H1 (cell line): Measurements from ENCODE around the gene GSTCD. TPM values are rescaled to one million over a fixed set of nuclear protein-coding genes. Genes with fewer than 3 reads are reported as not detected.

Experiments used
- CTCF ChIA-PET: fragments of 300-600 bp; sonication (Branson Sonifier 250); formaldehyde crosslinking; loops from one replicate; lab custom pipeline; 2021; ENCODE audit not compliant: partially characterized antibody; lab: Charles Lee
- POLR2A ChIA-PET: fragments of 300-600 bp; sonication (Branson Sonifier 250); formaldehyde crosslinking; loops from one replicate; lab custom pipeline; 2021; ENCODE audit warnings: inconsistent platforms; ENCODE audit not compliant: partially characterized antibody; lab: Charles Lee
- DNase-seq, 2 experiments: peaks; one replicate each; pipeline versions ENCODE4 v3.0.0 to v3.0.0-alpha.2; 2010 to 2022; ENCODE audit warnings: low spot score in 2 of 2, low read depth in 1 of 2, mixed read lengths in 1 of 2
- FAIRE-seq: peaks from 2 replicates; lab custom pipeline; 2011; peaks lifted over from hg19 to GRCh38; lab: Jason Lieb, UNC
- H2AFZ ChIP-seq: 2 replicates; pipeline ENCODE4 v1.8.1; 2012; ENCODE audit warnings: low read length, inconsistent platforms
- H2AK5ac ChIP-seq: 2 replicates; pipeline ENCODE4 v1.6.1; 2013; ENCODE audit warnings: low read depth, low read length
- H2BK120ac ChIP-seq: replicated peaks from 2 replicates; pipeline ENCODE3; 2013; ENCODE audit warnings: low read depth, low read length, inconsistent platforms
- H2BK12ac ChIP-seq: 2 replicates; pipeline ENCODE4 v1.6.1; 2013; ENCODE audit warnings: low read depth, low read length
- H2BK15ac ChIP-seq: 2 replicates; pipeline ENCODE4 v1.6.1; 2013; ENCODE audit warnings: low read length
- H2BK20ac ChIP-seq: 2 replicates; pipeline ENCODE4 v1.6.1; 2013; ENCODE audit warnings: low read length
- H2BK5ac ChIP-seq: 2 replicates; pipeline ENCODE4 v1.6.1; 2013; ENCODE audit warnings: low read depth, low read length
- H3K14ac ChIP-seq: 2 replicates; pipeline ENCODE4 v1.6.1; 2013; ENCODE audit warnings: inconsistent platforms; ENCODE audit not compliant: insufficient read length
- H3K18ac ChIP-seq: 2 replicates; pipeline ENCODE4 v1.6.1; 2013; ENCODE audit warnings: low read length; ENCODE audit errors: extremely low read depth
- H3K23ac ChIP-seq: 2 replicates; pipeline ENCODE4 v1.6.1; 2013; ENCODE audit warnings: inconsistent platforms; ENCODE audit not compliant: insufficient read length
- H3K23me2 ChIP-seq: 2 replicates; pipeline ENCODE4 v1.6.1; 2013; ENCODE audit warnings: low read depth, low read length
- H3K27ac ChIP-seq: 2 replicates; pipeline ENCODE4 v1.6.1; 2011; ENCODE audit warnings: low read depth, low read length, inconsistent platforms
- H3K27me3 ChIP-seq, 4 experiments: replicated peaks in 1 of 4; 1 replicate in 1 of 4; 2 replicates in 3 of 4; pipeline versions ENCODE4 v1.6.1 to v1.8.1; 2011 to 2013; ENCODE audit warnings: low read length in 3 of 4, mild to moderate bottlenecking in 3 of 4, inconsistent platforms in 2 of 4, mixed read lengths in 2 of 4, moderate library complexity in 1 of 4; ENCODE audit not compliant: control insufficient read depth in 3 of 4, insufficient read depth in 3 of 4; ENCODE audit errors: extremely low read depth in 1 of 4
- H3K36me3 ChIP-seq, 4 experiments: 2 replicates each; pipeline versions ENCODE4 v1.6.1 to v1.8.1; 2011 to 2013; ENCODE audit warnings: mild to moderate bottlenecking in 4 of 4, low read length in 3 of 4, moderate library complexity in 2 of 4, control low read depth in 1 of 4, inconsistent platforms in 1 of 4; ENCODE audit not compliant: insufficient read depth in 4 of 4, control insufficient read depth in 2 of 4
- H3K4ac ChIP-seq: replicated peaks from 2 replicates; pipeline ENCODE3; 2013; ENCODE audit warnings: low read length, low read depth, mixed read lengths, inconsistent platforms; ENCODE audit not compliant: insufficient read length
- H3K4me1 ChIP-seq, 4 experiments: replicated peaks in 1 of 4; 1 replicate in 1 of 4; 2 replicates in 3 of 4; pipeline versions ENCODE4 v1.6.1 to v1.8.1; 2011 to 2013; ENCODE audit warnings: low read length in 3 of 4, inconsistent platforms in 2 of 4, mixed read lengths in 1 of 4; ENCODE audit not compliant: insufficient read depth in 4 of 4, control insufficient read depth in 3 of 4
- H3K4me2 ChIP-seq, 2 experiments: 2 replicates each; pipeline versions ENCODE4 v1.6.1 to v1.8.1; 2011 to 2013; ENCODE audit warnings: low read depth in 2 of 2, low read length in 2 of 2, control low read depth in 1 of 2, inconsistent platforms in 1 of 2, mild to moderate bottlenecking in 1 of 2; ENCODE audit not compliant: insufficient read depth in 1 of 2
- H3K4me3 ChIP-seq, 4 experiments: fragments of 200-600, 300-600 bp in 1 of 4; sonication (generic), shearing (Covaris generic), sonication (Bioruptor Twin) in 1 of 4; 2 replicates each; pipeline versions ENCODE4 v1.5.1 to v1.8.1; 2011 to 2016; ENCODE audit warnings: low read length in 4 of 4, low read depth in 3 of 4, control low read depth in 2 of 4, inconsistent platforms in 2 of 4, mild to moderate bottlenecking in 2 of 4, mixed read lengths in 1 of 4, moderate library complexity in 1 of 4; ENCODE audit not compliant: insufficient read depth in 2 of 4; ENCODE audit errors: extremely low read depth in 1 of 4
- H3K56ac ChIP-seq: replicated peaks from 2 replicates; pipeline ENCODE3; 2013; ENCODE audit warnings: low read depth, mild to moderate bottlenecking, mixed read lengths, low read length, inconsistent platforms; ENCODE audit not compliant: insufficient read length
- H3K79me1 ChIP-seq: 2 replicates; pipeline ENCODE4 v1.6.1; 2013; ENCODE audit warnings: low read depth, low read length, control low read depth
- H3K79me2 ChIP-seq, 2 experiments: 2 replicates each; pipeline versions ENCODE4 v1.6.1 to v1.8.1; 2012 to 2013; ENCODE audit warnings: low read length in 2 of 2, mild to moderate bottlenecking in 2 of 2, inconsistent platforms in 1 of 2; ENCODE audit not compliant: insufficient read depth in 2 of 2, control insufficient read depth in 1 of 2
- H3K9ac ChIP-seq, 4 experiments: replicated peaks in 1 of 4; 1 replicate in 1 of 4; 2 replicates in 3 of 4; pipeline versions ENCODE4 v1.6.1 to v1.8.1; 2011 to 2013; ENCODE audit warnings: low read depth in 3 of 4, low read length in 3 of 4, control low read depth in 2 of 4, mild to moderate bottlenecking in 2 of 4, moderate library complexity in 2 of 4, inconsistent platforms in 1 of 4; ENCODE audit errors: extremely low read depth in 1 of 4
- H3K9me3 ChIP-seq, 2 experiments: 2 replicates each; pipeline versions ENCODE4 v1.6.1 to v1.8.1; 2012 to 2013; ENCODE audit warnings: mild to moderate bottlenecking in 2 of 2, moderate library complexity in 2 of 2, control low read depth in 1 of 2, inconsistent platforms in 1 of 2, low read depth in 1 of 2, low read length in 1 of 2, mixed read lengths in 1 of 2; ENCODE audit not compliant: insufficient read depth in 2 of 2
- H4K20me1 ChIP-seq, 2 experiments: replicated peaks in 1 of 2; 2 replicates each; pipeline versions ENCODE3 to v1.8.1; 2011 to 2013; ENCODE audit warnings: inconsistent platforms in 2 of 2, low read length in 2 of 2, mild to moderate bottlenecking in 1 of 2; ENCODE audit not compliant: insufficient read depth in 2 of 2, control insufficient read depth in 1 of 2
- H4K5ac ChIP-seq: 2 replicates; pipeline ENCODE4 v1.6.1; 2013; ENCODE audit warnings: low read length, low read depth, mixed read lengths, inconsistent platforms; ENCODE audit not compliant: insufficient read length
- H4K8ac ChIP-seq: 2 replicates; pipeline ENCODE4 v1.8.0; 2013; ENCODE audit warnings: mild to moderate bottlenecking, moderate library complexity, low read length, inconsistent platforms; ENCODE audit not compliant: insufficient read depth; ENCODE audit errors: extremely low read depth
- H4K91ac ChIP-seq: replicated peaks from 2 replicates; pipeline ENCODE3; 2013; ENCODE audit warnings: low read length, mixed read lengths, inconsistent platforms; ENCODE audit not compliant: insufficient read length
- ATF3 ChIP-seq: IDR thresholded peaks from 2 replicates; pipeline ENCODE4 v1.6.1; 2011; ENCODE audit warnings: low read depth, mild to moderate bottlenecking, low read length; ENCODE audit not compliant: insufficient read depth
- EZH2 ChIP-seq: fragments of 200-600 bp; sonication (generic); IDR thresholded peaks from 2 replicates; pipeline ENCODE4 v1.7.1; 2012; ENCODE audit warnings: low read depth, mild to moderate bottlenecking, moderate library complexity, low read length, inconsistent platforms; ENCODE audit not compliant: severe bottlenecking
- HDAC2 ChIP-seq, 2 experiments: fragments of 300-600 bp in 1 of 2; sonication (generic) in 1 of 2; IDR thresholded peaks; 2 replicates each; pipeline ENCODE4 v1.6.1; 2011 to 2012; ENCODE audit warnings: low read depth in 2 of 2, low read length in 2 of 2, mild to moderate bottlenecking in 2 of 2, moderate library complexity in 2 of 2, borderline replicate concordance in 1 of 2, inconsistent platforms in 1 of 2
- JUN ChIP-seq: IDR thresholded peaks from 2 replicates; pipeline ENCODE4 v1.6.1; 2011; ENCODE audit warnings: low read depth, mild to moderate bottlenecking, improper control_type of control experiment, low read length
- RBBP5 ChIP-seq: IDR thresholded peaks from 2 replicates; pipeline ENCODE4 v1.7.1; 2012; ENCODE audit warnings: low read depth, mild to moderate bottlenecking, inconsistent platforms, low read length, moderate library complexity, borderline replicate concordance
- RXRA ChIP-seq: IDR thresholded peaks from 2 replicates; pipeline ENCODE4 v1.6.1; 2011; ENCODE audit warnings: low read depth, mild to moderate bottlenecking, low read length, moderate library complexity; ENCODE audit not compliant: insufficient read depth
- SP4 ChIP-seq: IDR thresholded peaks from 2 replicates; pipeline ENCODE4 v1.6.1; 2012; ENCODE audit warnings: low read length, inconsistent platforms
- TEAD4 ChIP-seq: IDR thresholded peaks from 2 replicates; pipeline ENCODE4 v1.6.1; 2012; ENCODE audit warnings: low read depth, low read length, inconsistent platforms, mixed read lengths
- polyA plus RNA-seq, 7 experiments: library from polyadenylated mRNA; depleted of rRNA in 3 of 7; stranded (reverse) in 5 of 7; unstranded in 2 of 7; fragments of >200 nt in 5 of 7; fragments of 200-250 nt in 2 of 7; gene quantifications; 1 replicate in 5 of 7; 2 replicates in 1 of 7; 4 replicates in 1 of 7; pipeline versions ENCODE4 v1.2.1 to v1.2.3, GENCODE V29; 2011 to 2013; ENCODE audit warnings: missing spikeins in 2 of 7, mixed read lengths in 2 of 7
- total RNA-seq: library from RNA; stranded (reverse); fragmentation: NEBNext Ultra II Directional; extraction: Animal tissue kit (Norgen Biotek cat#: 25700); gene quantifications from 2 replicates; pipeline ENCODE4 v1.2.1, GENCODE V29; 2021

Gene GSTCD
- total and polyA plus RNA-seq, 2 of the 8 experiments (the other 6 are each of a cell fraction or from before 2014, with no cell fraction given) = 8.5 to 24.6 TPM

DNA sequence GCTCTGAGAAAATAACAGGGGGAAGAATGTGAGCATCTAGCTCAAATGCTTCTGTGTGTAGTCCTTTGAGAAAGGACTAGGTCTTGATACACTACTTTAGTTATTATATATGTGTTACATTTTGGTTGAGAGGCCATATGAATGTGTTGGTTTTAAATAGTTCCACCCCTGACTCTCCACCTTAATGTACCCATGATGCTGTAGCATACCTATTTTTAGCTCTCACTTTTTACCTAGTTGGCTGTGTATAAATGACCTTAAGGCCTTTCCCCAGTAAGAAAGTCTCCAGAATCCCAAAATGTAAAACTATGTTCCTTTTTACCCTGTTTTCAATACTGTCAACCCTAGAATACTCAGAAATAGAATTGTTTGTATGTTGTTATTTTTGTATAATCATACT is 166.6 kb downstream of the GSTCD start:
- DNase-seq = no peak
- H3K56ac ChIP-seq = no peak overlapping the region
- no peak overlapping the region for H2BK5ac ChIP-seq
- POLR2A ChIA-PET = interaction anchor here (0.8 kb wide), 1 partner anchor 8 kb away, joined by 3 read pairs; no protein-coding TSS in a partner anchor
- H3K4ac ChIP-seq = no peak overlapping the region
- H4K91ac ChIP-seq = no peak overlapping the region
- no peak overlapping the region for H2BK15ac ChIP-seq
- H3K79me2 ChIP-seq = no peaks in the 10 kb centered on the region
- H2BK120ac ChIP-seq = no peak overlapping the region
- no peak for FAIRE-seq
- no peak overlapping the region for H2AFZ ChIP-seq
- H3K4me3 ChIP-seq = no peak overlapping the region
- H4K8ac ChIP-seq = no peak overlapping the region
- no peaks in the 10 kb centered on the region for H4K20me1 ChIP-seq
- no peak overlapping the region for H3K4me2 ChIP-seq
- no peaks in the 10 kb centered on the region for H3K79me1 ChIP-seq
- H3K23me2 ChIP-seq = no peaks in the 10 kb centered on the region
- no peak for TF ChIP-seq RBBP5
- no peak for TF ChIP-seq TEAD4
- no peak for TF ChIP-seq HDAC2 (IDR thresholded peaks at IDR 0.05; ENCODE audit: borderline replicate concordance in 1 of 2, low read depth in 2 of 2, low read length in 2 of 2)
- TF ChIP-seq SP4 = no peak
- no peak for TF ChIP-seq RXRA
- TF ChIP-seq EZH2 = no peak
- TF ChIP-seq JUN = no peak
- no peak for TF ChIP-seq ATF3
- H3K18ac ChIP-seq = no peak overlapping the region
- H3K36me3 ChIP-seq = no peaks in the 10 kb centered on the region
- no peak overlapping the region for H2AK5ac ChIP-seq
- H2BK12ac ChIP-seq = no peak overlapping the region
- H3K27ac ChIP-seq = no peak overlapping the region
- no peak overlapping the region for H2BK20ac ChIP-seq
- H4K5ac ChIP-seq = no peak overlapping the region
- no peak overlapping the region for H3K14ac ChIP-seq
- CTCF ChIA-PET = interaction anchor here (0.5 kb wide), 1 partner anchor 165 kb away, joined by 3 read pairs; no protein-coding TSS in a partner anchor
- H3K27me3 ChIP-seq = no peaks in the 10 kb centered on the region
- H3K9me3 ChIP-seq = peaks cover 5 to 6% of the 10 kb centered on the region in 2 experiments
- no peak overlapping the region for H3K23ac ChIP-seq
- no peak overlapping the region for H3K9ac ChIP-seq
- H3K4me1 ChIP-seq = peaks cover 0 to 2% (median 0%) of the 10 kb centered on the region in 4 experiments; a peak in 3 of 7 replicates
